SIG-M5 treated with dmso at 0.1 percent for 504 hours (cell line): ENCODE results near the gene ADAMTS6.

Experiments
- DNase-seq: peaks from one replicate; lab custom pipeline; 2025; ENCODE audit not compliant: unreplicated experiment; lab: John Stamatoyannopoulos, UW

Gene ADAMTS6

DNA sequence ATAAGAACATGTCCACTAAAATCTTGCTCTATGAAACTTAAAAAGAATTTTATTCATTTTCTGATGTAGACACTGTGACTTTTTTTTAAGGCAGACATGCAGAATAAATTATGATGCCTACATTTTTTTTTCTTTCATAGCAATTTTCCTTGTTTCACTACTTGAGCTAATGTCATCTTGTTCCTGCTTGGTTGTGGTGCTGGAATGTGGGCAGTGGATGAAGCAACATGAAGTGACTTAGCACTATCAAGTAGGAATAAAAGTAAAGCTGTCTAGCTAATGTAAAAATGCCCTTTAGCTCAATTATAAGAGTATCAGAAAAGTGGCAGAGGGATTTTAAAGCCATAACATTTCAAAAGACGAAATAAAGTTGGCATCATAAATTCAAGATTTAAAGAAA, 191.0 kb downstream of the ADAMTS6 start:
- no peak for DNase-seq

DNA sequence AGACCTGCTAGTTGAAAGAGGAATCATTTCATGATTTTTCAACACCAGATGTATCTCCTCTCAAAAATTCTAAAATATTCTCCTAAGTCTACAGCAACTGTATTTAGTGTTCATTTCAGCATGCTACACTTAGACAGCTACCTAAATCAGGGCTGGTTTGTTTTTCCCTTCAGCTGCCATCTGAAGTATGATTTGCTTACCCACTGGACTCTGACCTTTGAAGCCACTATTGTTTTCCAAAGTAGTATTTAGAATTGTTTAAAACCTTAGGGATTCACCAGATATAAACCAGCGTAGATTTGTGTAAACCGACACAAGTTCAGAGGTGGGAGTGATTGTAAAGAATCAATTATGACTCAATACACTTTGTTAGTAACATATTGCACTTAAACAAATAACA, 193.1 kb downstream of the ADAMTS6 start:
- no peak for DNase-seq

DNA sequence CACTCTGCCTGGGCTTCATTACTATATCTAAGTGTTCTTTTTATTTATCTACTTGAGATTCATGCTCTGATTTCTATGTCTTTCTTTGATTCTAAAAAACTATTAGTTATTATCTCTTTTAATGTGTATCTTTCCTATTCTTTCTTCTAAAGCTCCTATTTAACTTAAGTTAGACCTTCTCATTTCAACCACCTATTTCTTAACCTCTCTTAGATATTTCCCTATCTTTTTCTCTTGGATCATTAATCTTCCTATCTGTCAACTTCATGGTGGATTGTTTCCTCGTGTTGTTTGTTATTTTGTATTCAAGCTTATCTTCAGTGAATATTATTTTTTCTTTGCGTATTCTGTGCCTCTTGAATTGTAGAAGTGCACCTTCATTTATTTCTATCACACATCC, 202.1 kb downstream of the ADAMTS6 start:
- no peak for DNase-seq

DNA sequence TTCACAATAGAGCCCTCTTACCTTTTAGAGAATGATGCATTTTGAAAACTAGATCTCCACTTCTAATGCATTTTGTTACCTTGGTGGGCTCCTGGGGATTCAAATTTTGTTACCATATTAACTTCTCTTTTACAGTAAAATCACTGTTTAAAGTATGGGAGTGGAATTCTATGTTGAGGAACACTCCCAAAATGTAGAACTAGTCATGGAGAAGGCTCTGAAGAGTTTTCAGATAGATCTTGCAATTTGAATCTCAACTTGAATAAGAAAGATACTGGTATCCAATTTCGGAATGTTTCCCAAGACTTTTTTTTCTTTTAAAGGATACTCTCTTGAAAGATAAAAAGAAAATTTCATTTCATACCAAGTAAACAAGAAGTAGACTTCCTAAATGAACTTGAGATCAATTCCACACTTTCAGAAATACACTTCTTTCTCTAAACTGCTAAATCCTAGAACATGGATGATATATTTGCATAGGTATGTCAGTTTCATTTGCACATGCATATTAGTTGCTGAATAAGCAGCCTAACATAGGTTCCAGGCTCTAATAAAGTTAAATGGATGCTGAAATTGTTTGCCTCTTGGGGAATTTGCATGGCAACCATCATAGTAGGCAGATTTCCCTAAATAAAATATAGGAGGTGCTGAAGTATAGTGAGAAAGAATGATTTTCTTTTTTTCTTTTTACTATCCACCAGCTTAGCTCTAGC, 205.4 kb downstream of the ADAMTS6 start:
- no peak for DNase-seq

DNA sequence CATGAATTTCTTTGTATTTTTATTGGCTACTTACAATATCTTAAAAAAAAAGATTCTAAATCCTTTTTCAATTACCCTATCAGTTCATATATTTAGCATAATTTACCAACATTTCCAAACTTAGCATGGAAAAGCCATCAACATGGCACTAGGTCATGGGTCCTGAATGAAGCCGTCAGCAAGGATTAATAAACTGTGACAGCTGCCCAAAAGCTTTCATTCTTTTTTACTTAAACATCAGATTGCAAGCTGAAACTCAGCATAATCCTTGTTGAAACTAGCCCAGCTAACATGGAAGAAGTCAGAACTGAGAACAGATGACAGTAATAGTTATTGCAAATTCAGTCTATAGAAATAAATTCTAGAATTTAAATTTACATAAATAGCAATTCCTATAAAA, 209.8 kb downstream of the ADAMTS6 start:
- no peak for DNase-seq

DNA sequence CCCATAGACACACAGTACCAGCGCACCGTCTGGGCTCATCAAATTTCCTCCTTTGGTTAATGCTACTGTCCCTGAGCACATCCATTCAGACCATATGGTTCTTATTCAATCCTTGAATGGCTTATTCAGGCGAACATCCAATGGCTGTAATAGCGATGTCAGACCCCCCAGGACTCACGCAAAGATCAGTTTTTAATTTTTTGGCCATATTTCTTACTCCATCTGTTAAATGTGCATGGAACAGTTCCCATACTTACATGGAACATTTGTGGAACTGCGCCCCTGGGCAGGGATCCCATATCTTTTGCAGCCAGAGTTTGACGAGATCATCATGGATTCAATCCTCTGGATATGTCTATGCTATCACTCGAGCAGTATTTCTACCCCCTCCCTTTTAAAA, 213.2 kb downstream of the ADAMTS6 start:
- no peak for DNase-seq

DNA sequence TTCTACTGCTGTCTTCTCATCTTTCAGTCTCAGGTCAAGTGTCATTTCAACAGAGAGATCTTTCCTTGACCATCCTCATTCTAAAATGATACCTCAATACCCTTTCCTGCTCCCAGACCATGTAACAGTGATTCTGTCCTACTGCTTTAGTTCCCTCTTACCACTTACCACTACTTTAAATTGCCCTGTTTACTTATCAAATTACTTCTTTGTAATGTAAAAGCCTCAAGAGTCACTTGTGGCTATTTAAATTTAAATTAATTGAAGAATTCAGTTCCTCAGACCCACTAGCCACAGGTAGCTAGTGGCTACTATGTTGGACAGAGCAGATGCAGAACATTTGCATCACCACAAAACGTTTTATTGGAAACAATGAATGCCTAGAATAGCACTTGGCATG, 217.3 kb downstream of the ADAMTS6 start:
- DNase-seq: no peak

DNA sequence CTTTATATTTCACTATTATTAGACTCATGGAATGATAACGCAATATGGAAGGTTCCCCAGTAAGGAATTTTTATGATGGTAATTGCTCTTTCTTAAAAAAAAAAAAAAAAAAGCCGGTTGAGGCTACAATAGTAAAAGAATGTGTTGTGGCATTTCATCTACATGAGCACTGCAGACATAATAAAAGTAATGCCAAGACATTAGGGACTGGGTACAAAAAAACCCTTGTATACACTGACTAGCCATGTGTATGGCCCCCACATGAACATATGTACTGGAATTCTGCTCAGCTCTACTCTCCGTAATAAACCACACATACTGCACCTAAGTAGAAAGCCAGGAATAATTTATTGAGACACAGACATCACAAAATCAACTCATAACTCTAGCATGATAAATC, 218.4 kb downstream of the ADAMTS6 start:
- no peak for DNase-seq

DNA sequence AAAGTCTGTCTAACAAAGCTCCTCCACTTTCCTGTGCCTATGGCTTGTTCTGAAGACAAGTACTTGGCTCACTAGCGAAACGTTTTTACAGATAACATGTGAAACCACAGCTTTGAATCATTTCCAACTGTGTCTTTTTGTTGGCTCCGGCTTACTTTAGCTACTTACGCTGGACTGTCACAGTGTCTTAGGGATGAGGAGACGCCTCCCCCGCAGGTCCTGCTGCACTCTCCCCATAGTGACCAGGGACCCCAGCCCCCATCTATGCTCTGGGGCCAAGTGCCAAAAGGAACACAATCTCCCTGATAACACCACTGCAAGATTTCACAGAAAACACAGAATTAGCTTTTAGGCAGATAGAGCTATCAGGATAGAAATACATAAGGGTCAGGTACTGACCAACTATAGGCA, 219.1 kb downstream of the ADAMTS6 start:
- no peak for DNase-seq

DNA sequence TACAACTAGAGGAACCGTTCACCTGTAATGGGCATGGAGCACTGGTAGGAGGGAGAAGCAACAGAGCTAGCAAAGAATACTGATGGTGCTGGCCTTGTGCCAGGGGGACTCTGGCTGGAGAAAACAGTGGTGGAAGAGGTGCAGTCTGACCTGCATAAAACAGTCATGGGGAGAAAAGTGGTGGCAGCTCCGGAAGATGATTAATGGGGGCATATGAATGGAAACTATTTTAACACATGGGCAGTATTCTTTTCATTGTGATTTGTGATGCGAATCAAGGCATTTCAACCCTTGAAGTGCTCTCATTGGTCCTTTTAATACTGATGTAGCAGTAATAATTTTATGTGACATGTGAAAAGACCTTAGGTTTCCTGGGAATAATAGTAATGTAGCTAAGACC, 219.6 kb downstream of the ADAMTS6 start:
- no peak for DNase-seq

DNA sequence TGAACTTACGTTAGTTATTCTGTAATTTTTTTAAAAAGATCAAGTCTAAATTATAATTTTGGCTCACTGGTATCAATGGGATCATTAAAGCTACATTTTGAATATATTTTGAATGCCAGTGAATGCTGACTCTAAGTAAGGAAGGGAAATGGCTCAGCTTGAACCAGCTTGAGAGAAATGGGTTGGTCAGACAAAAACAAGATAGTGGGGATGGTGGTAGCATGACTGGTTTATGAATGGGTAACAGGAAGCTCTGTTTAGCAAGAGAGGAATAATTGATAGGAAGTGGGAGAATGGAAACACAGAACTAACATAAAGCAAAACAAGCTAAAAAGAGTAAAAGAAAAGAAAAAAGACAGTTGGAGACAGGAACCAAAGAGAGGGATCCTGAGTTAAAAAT, 220.2 kb downstream of the ADAMTS6 start:
- no peak for DNase-seq

DNA sequence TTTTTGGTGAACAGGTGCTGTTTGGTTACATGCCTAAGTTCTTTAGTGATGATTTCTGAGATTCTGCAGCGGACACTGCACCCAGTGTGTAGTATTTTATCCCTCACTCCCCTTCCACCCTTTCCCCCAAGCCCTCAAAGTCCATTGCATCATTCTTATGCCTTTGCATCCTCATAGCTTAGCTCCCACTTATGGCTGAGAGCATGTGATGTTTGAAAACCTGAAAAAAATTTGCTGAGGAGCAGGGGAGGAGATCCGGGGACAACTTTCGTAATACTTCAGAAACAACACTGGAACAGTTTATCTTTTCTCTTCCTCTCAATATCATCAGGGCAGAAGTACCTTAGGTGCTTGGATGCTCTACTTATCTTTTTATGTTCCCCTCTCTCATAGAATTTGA, 226.4 kb downstream of the ADAMTS6 start:
- DNase-seq: no peak

DNA sequence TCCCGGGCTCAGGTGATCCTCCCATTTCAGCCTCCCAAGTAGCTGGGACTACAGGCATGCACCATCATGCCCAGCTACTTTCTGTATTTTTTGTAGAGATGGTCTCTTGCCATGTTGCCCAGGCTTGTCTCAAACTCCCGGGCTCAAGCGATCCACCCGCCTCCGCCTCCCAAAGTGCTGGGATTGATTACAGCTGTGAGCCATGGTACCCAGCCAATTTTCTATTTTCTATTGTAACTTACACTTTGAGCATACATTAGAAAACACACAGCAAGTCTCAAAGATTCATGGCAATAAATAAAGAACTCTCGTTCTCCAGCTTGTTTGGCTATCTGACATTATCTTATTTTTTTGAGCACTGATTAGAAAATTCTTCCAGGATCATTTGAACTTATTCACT, 228.7 kb downstream of the ADAMTS6 start:
- no peak for DNase-seq

DNA sequence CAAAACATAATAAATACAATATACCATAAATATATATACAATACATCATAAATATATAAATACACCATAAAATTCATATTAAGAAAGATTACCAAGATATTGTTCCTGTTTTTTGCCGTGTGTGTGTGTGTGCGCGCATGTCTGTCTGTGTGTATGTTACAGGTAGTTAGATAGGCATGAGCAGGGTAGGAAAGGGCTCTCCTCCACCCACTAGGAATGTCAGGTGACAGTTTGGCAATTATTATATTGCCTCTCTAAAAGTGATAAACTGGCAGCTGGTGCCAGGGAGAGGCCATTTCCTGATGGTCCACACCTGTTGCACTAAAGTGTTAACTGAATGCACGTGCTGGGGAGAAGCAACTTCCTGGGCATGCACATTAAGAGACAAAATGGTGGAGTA, 232.8 kb downstream of the ADAMTS6 start:
- DNase-seq: no peak

DNA sequence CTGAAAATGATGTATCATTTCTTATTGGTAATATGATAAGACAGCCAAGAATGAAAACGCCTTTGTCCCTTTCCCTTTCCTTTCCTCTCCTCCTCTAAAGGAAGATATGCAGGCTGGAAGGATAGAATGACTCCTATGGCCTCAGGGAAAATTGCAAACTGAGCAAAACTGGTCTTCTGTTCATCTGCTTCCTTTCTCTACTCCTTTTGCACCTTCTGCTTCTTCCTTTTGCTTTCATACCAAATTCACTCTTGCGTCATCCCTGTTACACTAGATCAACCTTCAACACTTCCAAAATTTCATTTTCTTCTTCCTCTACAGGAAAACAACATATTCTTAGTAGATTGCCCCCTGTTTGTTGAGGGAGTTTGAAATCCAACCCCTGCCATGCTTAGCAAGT, 234.1 kb downstream of the ADAMTS6 start:
- DNase-seq: no peak

DNA sequence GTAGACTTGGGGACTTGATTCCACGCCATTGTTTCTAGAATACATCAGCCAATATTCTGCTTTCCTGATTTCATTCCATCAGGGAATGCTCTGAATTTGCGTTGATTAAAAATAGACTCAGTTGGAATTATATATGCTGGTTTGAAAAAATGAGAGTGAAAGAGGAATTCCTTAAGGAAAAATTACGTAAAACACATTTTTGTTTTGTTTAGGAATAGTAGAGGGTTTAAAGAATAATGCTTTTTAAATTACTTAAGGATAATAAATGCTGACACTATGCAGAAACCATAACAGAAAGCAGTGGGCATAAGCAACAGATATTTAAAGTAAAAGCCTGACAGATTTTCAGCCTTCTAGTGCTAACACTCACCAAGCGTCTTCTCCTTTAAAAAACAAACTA, 235.0 kb downstream of the ADAMTS6 start:
- DNase-seq: no peak

DNA sequence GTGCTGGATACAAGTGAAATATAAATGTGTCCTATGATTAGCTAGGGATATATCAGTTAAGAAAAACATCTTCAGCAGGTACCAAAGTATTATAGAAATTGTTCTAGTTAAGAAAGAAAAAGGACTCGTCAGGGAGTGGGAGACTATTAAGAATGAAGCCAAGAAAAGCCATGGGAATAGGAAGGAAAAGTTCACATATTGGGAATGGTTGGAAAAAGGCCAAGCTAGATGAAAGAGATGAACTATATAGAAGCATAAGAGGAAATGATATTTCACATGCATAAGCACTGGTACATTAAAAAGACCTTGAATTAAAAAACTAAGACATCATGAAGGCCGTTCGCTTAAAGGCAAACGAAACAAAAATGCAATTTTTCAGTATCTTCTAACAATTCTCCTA, 237.7 kb downstream of the ADAMTS6 start:
- no peak for DNase-seq

DNA sequence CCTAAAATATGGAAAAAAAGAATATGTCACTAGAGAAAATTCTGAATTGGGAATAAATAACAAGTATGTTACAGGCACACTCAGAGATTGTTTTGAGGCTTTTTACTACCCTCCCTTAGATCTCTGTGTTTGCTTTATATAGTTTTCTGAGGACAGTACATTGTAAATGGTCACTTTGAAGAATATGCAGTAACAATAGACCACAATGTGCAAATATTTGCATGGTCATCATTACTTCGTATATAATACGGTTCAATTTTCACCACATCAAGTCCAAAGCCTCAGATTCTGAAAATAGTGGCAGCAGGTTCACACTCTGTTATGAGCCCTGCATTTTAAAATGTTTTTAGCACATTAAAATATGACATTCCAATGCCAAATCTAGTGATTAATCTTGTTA, 238.6 kb downstream of the ADAMTS6 start:
- no peak for DNase-seq

DNA sequence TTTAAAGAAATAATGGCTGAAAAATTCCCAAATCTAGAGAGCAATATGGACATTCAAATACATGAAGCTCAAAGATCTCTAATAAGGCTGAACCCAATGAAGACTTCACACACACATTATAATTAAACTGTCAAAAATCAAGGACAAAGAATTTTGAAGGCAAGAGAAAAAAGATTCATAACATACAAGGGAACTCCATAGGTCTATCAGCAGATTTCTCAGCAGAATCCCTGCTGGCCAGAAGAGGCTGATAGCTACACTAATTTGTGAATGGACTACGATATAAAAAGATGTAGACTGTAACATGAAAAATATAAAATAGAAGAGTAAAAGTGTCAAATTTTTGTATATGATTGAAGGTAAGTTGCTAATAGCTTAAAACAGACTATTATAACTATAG, 251.9 kb downstream of the ADAMTS6 start:
- no peak for DNase-seq

DNA sequence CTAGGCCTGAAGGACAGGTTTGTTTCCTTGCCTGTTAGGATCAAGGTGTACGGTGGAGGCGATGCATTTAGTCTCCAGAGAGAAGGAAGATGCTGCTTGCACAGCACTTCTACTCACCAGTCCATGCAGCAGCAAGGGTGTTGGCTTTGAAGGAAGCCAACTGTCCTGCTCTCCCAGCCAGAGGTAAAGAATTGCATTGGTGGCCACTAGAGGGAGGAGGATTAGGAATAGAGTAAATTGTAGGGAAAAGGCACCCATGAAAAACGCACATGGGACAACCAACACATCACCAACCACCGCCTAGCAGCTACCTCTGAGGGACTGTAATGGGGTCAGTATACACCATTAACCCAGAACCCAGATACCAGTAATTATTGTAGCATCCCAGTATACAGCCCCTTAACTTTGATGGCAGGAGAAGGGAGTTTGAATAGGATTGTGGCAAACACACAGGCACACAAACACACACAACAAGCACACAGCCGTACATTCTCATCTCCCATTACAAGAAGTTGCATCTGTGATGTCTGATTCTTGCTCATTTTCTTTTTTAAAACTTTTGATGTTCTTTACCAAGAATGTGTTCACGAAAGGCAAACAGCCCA, 267.7 kb downstream of the ADAMTS6 start:
- peak; percentile 41 for DNase-seq

DNA sequence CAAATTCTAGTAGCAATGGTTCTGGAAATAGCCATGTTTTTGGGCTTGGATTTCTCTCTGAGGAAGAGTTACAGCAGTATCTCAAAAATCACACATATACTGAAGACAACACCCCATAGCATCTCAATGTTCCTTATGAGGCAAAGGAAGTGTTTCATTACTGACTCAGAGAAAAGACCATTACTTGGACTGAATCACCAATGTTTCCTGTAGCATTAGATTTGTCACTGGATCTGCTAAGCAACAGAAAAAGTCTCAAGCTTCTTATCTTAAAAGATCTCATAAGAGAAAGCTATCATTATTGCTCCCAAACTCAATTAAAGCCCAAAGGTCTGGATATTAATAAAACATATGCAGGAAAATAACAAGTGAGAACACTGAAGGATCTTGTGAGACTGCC, 272.4 kb downstream of the ADAMTS6 start:
- no peak for DNase-seq

DNA sequence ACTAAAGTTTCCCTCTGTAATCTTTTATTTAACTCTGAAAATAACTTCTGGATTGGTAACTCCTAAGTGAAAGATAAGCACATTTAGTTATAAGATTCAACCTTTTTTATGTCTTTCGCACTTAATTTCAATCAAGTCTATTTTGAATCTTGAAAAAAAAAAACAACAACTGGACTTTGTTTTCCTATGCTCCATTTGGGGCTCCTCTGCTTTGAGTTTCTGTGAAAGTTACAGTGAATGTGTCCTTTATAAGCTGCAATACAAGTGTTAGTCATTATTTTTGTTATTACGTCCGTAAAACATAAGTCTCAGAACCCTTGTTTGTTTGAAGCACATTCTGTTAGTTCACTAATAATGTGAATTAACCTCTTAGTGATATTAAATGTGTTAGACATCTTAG, 276.8 kb downstream of the ADAMTS6 start:
- no peak for DNase-seq

DNA sequence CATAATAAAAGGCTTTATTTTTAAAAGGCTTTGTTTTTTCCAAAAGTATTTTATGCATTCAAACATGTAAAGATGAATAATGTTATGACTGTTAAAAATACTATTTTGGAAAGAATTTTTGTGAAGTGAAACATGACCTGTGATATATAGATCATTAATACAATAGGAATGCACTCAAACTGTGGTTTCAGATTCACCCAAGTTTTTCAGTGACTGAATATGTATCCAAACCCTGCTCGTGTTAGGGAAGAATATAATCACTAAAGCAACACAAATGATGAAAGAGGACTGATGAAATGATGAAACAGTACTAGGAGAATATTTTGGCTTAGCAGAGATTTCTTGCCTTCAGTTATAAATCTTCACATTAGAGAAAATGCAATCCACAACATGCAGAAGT, 278.0 kb downstream of the ADAMTS6 start:
- DNase-seq: no peak
